Prostate gland (tissue), 2 donors: ENCODE results near the gene OLFM1. TPM values are rescaled to one million over a fixed set of nuclear protein-coding genes. Genes with fewer than 3 reads are reported as not detected.

Experiments used
- DNase-seq: peaks from one replicate; pipeline ENCODE4 v3.0.0-alpha.2; 2019; ENCODE audit warnings: low spot score
- H3K27ac ChIP-seq, 2 donors: fragments of 200-600 bp; sonication (generic); 2 replicates each; pipeline ENCODE4 v1.5.1; 2017 to 2019
- H3K27me3 ChIP-seq: fragments of 200-600 bp; sonication (generic); replicated peaks from 2 replicates; pipeline ENCODE4 v1.5.1; 2019; ENCODE audit not compliant: insufficient read depth
- H3K36me3 ChIP-seq, 2 donors: fragments of 200-600 bp; sonication (generic); 1 replicate in 1 of 2; 2 replicates in 1 of 2; pipeline versions ENCODE4 v1.5.1 to v1.8.1; 2017 to 2019
- H3K4me1 ChIP-seq: fragments of 200-600 bp; sonication (generic); replicated peaks from 2 replicates; pipeline ENCODE4 v1.5.1; 2019
- H3K4me3 ChIP-seq, 2 donors: fragments of 200-600 bp; sonication (generic); 2 replicates each; pipeline ENCODE4 v1.5.1; 2017 to 2019
- H3K9me3 ChIP-seq: fragments of 200-600 bp; sonication (generic); 2 replicates; pipeline ENCODE4 v1.5.1; 2017
- CTCF ChIP-seq, 4 experiments: fragments of 200-600 bp in 2 of 4; fragments of 450-650 bp in 2 of 4; sonication (generic) in 2 of 4; IDR thresholded peaks; 1 replicate in 3 of 4; 2 replicates in 1 of 4; pipeline ENCODE4 v1.5.1; 2016 to 2019; ENCODE audit warnings: antibody characterized with exemption in 4 of 4, mild to moderate bottlenecking in 2 of 4, moderate library complexity in 2 of 4
- POLR2A ChIP-seq: fragments of 450-650 bp; IDR thresholded peaks from one replicate; pipeline ENCODE4 v1.6.1; 2016; ENCODE audit warnings: antibody characterized with exemption, mild to moderate bottlenecking
- POLR2AphosphoS5 ChIP-seq: sonication (generic); formaldehyde crosslinking; IDR thresholded peaks from one replicate; pipeline ENCODE4 v1.6.1; 2017; ENCODE audit warnings: antibody characterized with exemption
- WGBS: methylation state at CpG from one replicate; pipeline ENCODE4 v1.1.5; 2018; 5-methylcytosine and 5-hydroxymethylcytosine counted together
- intact Hi-C: fragments of 100-400 bp; cut with DNase I; formaldehyde crosslinking; loops from one replicate; pipeline ENCODE4 v1.14.2; 2022
- total RNA-seq, 2 donors: library from RNA; depleted of rRNA; stranded (reverse); fragments of >200 nt; gene quantifications; one replicate each; pipeline ENCODE4 v1.1.0, GENCODE V29; 2016

OLFM1 gene
- total RNA-seq, 2 donors from 2014 or later, result 11.7 to 23.3 TPM

- no peaks in the 10 kb centered on the region for H3K4me1 ChIP-seq
- H3K27me3 ChIP-seq, result no peaks in the 10 kb centered on the region
- no peaks in the 10 kb centered on the region for H3K36me3 ChIP-seq
- H3K9me3 ChIP-seq, result no peaks in the 10 kb centered on the region
- no peak for DNase-seq
- H3K4me3 ChIP-seq, result no peak overlapping the region
- H3K27ac ChIP-seq, result no peak overlapping the region
- no peak for TF ChIP-seq POLR2A
- WGBS, result 94% methylated on average over 11 of the region's 12 CpGs
- intact Hi-C loops, result no loop called here
Measured at GRCh38 chr9:135046739-135047350, 40.6 kb upstream of the OLFM1 start.

GRCh38 chr9:135047521-135047920 lies 39.9 kb upstream of the OLFM1 start:
- no peak for DNase-seq
- WGBS, result 82% methylated on average over 5 of the region's 5 CpGs
- Histone ChIP-seq H3K4me1 (no peaks in the 10 kb centered on the region), H3K27me3 (no peaks in the 10 kb centered on the region), H3K36me3 (no peaks in the 10 kb centered on the region), H3K9me3 (no peaks in the 10 kb centered on the region), H3K27ac (no peak overlapping the region), H3K4me3 (no peak overlapping the region)
- intact Hi-C loops, result no loop called here
- no peak for TF ChIP-seq CTCF (IDR thresholded peaks at IDR 0.05)

DNA sequence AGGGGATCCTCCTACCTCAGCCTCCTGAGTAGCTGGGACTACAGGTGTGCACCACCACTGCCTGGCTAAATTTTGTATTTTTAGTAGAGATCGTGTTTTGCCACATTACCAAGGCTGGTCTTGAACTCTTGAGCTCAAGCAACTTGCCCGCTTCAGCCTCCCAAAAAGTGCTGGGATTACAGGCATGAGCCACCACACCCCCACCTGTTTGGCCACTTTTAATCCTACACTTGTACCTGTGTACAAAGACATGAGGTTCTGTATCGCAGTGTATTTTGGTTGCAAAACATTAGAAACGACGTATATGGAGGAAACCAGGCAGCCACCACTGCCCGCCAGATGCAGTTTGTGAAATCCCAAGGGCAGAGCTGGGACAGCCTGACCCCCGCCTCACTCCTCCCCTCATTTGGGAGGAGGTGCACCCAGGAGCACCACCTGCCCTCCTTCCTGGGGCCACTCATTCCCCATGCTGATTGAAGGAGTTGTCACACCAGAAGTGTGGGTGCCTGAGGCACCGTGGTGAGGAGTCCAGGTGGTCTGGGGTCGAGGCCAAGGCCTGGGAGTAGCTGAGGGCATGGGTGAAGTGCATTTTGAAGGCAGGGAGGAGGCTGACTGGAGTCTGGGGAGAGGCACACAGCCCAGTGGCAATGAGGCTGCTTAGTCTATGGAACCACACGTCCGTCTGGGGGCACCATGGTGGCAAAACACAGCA lies 39.3 kb upstream of the OLFM1 start:
- Histone ChIP-seq H3K36me3 (no peaks in the 10 kb centered on the region), H3K27me3 (no peaks in the 10 kb centered on the region), H3K27ac (no peak overlapping the region), H3K4me3 (no peak overlapping the region), H3K4me1 (no peaks in the 10 kb centered on the region), H3K9me3 (no peaks in the 10 kb centered on the region)
- no peak for DNase-seq
- WGBS, result 76% methylated on average over 11 of the region's 11 CpGs
- TF ChIP-seq POLR2A, result no peak
- no peak for TF ChIP-seq POLR2AphosphoS5
- TF ChIP-seq CTCF (IDR thresholded peaks at IDR 0.05), result no peak
- intact Hi-C loops, result no loop called here

DNA sequence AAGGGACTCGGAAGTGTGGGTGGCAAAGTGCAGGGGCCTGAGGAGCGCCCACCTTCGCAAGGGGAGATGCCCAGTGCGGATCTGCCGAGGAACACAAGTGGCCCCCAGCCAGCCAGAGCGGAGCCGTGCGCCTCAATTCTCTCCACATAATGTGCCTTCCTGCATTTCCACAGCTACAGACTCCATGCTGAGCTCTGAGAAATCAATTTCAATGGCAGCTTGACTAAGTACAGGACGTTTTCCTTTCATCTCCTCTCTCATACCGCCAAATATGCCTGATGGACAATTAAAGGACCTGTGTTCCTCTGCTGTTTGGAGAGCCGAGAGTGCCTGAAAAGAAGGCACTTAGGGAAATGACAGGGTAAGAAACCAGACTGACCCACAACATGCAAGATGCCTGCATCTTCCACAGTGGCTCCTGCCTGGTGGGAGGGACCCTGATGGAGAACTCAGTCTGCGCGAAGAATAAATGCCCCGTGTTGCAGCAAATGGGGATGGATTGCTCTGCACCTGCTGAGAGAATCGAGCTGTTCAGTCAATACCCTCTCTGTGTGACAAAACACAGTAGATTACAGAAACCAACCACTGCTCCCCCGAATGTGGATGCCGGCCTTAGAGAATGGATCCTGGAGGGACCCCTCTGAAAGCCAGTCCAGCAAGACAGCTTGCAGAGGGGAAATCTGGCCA lies 38.6 kb upstream of the OLFM1 start:
- no peaks in the 10 kb centered on the region for H3K9me3 ChIP-seq
- WGBS, result 75% methylated on average over 17 of the region's 17 CpGs
- no peak overlapping the region for H3K27ac ChIP-seq
- H3K27me3 ChIP-seq, result no peaks in the 10 kb centered on the region
- H3K4me3 ChIP-seq, result no peak overlapping the region
- H3K4me1 ChIP-seq, result no peaks in the 10 kb centered on the region
- intact Hi-C loops, result no loop called here
- TF ChIP-seq CTCF (IDR thresholded peaks at IDR 0.05) (no peak), POLR2A (no peak), POLR2AphosphoS5 (no peak)
- DNase-seq, result no peak
- no peaks in the 10 kb centered on the region for H3K36me3 ChIP-seq

GRCh38 chr9:135049460-135049859 lies 38.0 kb upstream of the OLFM1 start:
- no peak for TF ChIP-seq POLR2A
- TF ChIP-seq POLR2AphosphoS5, result no peak
- no peak for TF ChIP-seq CTCF (IDR thresholded peaks at IDR 0.05)
- 74% methylated on average over 7 of the region's 7 CpGs for WGBS
- Histone ChIP-seq H3K27me3 (no peaks in the 10 kb centered on the region), H3K36me3 (no peaks in the 10 kb centered on the region), H3K27ac (no peak overlapping the region), H3K4me1 (no peaks in the 10 kb centered on the region), H3K4me3 (no peak overlapping the region), H3K9me3 (no peaks in the 10 kb centered on the region)
- intact Hi-C loops, result no loop called here
- DNase-seq, result no peak
